PC-9 (cell line): ENCODE data around the gene MLXIP.

Source experiments
- CTCF ChIP-seq: fragments of 200-600 bp; sonication (generic); conservative IDR thresholded peaks from 2 replicates; pipeline ENCODE4 v1.6.1; 2017; ENCODE audit warnings: mixed run types, antibody characterized with exemption, mild to moderate bottlenecking, moderate library complexity
- EZH2 ChIP-seq: fragments of 200-600 bp; sonication (generic); IDR thresholded peaks from 2 replicates; pipeline ENCODE4 v1.8.0; 2017; ENCODE audit warnings: antibody characterized with exemption, low read depth

GRCh38 chr12:122089077-122089476, 10.5 kb downstream of the MLXIP start:
- TF ChIP-seq CTCF (no peak), EZH2 (no peak)
